HCT116 (cell line): ENCODE data around the gene INS. TPM values are rescaled to one million over a fixed set of nuclear protein-coding genes. Genes with fewer than 3 reads are reported as not detected.

Experiments
- ATAC-seq: fragments of 200-7000 bp; cut with Tn5 transposase; 2 replicates; pipeline ENCODE4 v1.9.1; 2020; ENCODE audit warnings: mild to moderate bottlenecking, moderate library complexity
- BruUV-seq: library from RNA; stranded (reverse); fragments of 400-500 nt; replicated peaks from 2 replicates; lab custom pipeline; 2021; lab: Mats Ljungman, UMichigan
- CTCF ChIA-PET: fragments of 300-600 bp; sonication (Branson Sonifier 250); formaldehyde crosslinking; loops from one replicate; lab custom pipeline; 2021; ENCODE audit warnings: antibody characterized with exemption; lab: Charles Lee
- POLR2A ChIA-PET: fragments of 300-600, 350-600 bp; sonication (Branson Sonifier 250); formaldehyde crosslinking; loops from one replicate; lab custom pipeline; 2021; ENCODE audit warnings: antibody characterized with exemption; lab: Charles Lee
- RAD21 ChIA-PET, 2 experiments: fragments of 300-600 bp; sonication (Branson Sonifier 250); formaldehyde crosslinking; loops; one replicate each; lab custom pipeline; 2023; ENCODE audit warnings: low total read pairs in 2 of 2; ENCODE audit not compliant: uncharacterized antibody in 2 of 2, unreplicated experiment in 2 of 2, low non-redundant PET in 1 of 2; lab: Charles Lee
- DNase-seq: peaks from one replicate; pipeline ENCODE4 v3.0.0-alpha.2; 2010; ENCODE audit warnings: low read depth, low spot score
- H2AFZ ChIP-seq: fragments of 200-600 bp; shearing (Covaris generic), sonication (generic); 2 replicates; pipeline ENCODE4 v1.6.1; 2017; ENCODE audit warnings: low read depth, mixed run types, mixed read lengths, antibody characterized with exemption, low read length; ENCODE audit not compliant: poor library complexity, severe bottlenecking
- H3K27ac ChIP-seq: 2 replicates; pipeline ENCODE4 v1.5.1; 2012; ENCODE audit warnings: low read depth, low read length
- H3K27me3 ChIP-seq: fragments of 200-600 bp; sonication (generic); 2 replicates; pipeline ENCODE4 v1.6.1; 2016; ENCODE audit warnings: mixed run types, low read length, mixed read lengths; ENCODE audit not compliant: insufficient read depth
- H3K36me3 ChIP-seq, 2 experiments: fragments of 200-500 bp in 1 of 2; fragments of 200-600 bp in 1 of 2; sonication (Bioruptor generic) in 1 of 2; sonication (generic) in 1 of 2; 2 replicates each; pipeline versions ENCODE4 v1.5.1 to v1.6.1; 2014 to 2016; ENCODE audit warnings: low read length in 2 of 2, inconsistent platforms in 1 of 2, mixed read lengths in 1 of 2, mixed run types in 1 of 2; ENCODE audit not compliant: insufficient read depth in 2 of 2, control insufficient read depth in 1 of 2
- H3K4me1 ChIP-seq, 2 experiments: fragments of 200-600 bp in 1 of 2; sonication (generic) in 1 of 2; 2 replicates each; pipeline versions ENCODE4 v1.5.1 to v1.6.1; 2012 to 2017; ENCODE audit warnings: low read length in 2 of 2, inconsistent platforms in 1 of 2, mild to moderate bottlenecking in 1 of 2, mixed read lengths in 1 of 2, mixed run types in 1 of 2, moderate library complexity in 1 of 2; ENCODE audit not compliant: insufficient read depth in 2 of 2, control insufficient read depth in 1 of 2
- H3K4me2 ChIP-seq: fragments of 200-600 bp; sonication (generic); 2 replicates; pipeline ENCODE4 v1.6.1; 2017; ENCODE audit warnings: mixed run types, low read length, mixed read lengths
- H3K4me3 ChIP-seq, 2 experiments: fragments of 200-600 bp in 1 of 2; sonication (generic) in 1 of 2; replicated peaks in 1 of 2; 2 replicates each; pipeline ENCODE4 v1.5.1; 2011 to 2016; ENCODE audit warnings: low read length in 2 of 2, control low read depth in 1 of 2, low read depth in 1 of 2, mild to moderate bottlenecking in 1 of 2, mixed read lengths in 1 of 2, mixed run types in 1 of 2
- H3K79me2 ChIP-seq: fragments of 200-600 bp; sonication (generic); 2 replicates; pipeline ENCODE4 v1.6.1; 2017; ENCODE audit warnings: mild to moderate bottlenecking, mixed run types, low read length, moderate library complexity, mixed read lengths; ENCODE audit not compliant: insufficient read depth
- H3K9ac ChIP-seq: fragments of 200-600 bp; sonication (generic); 2 replicates; pipeline ENCODE4 v1.6.1; 2016; ENCODE audit warnings: low read length, mixed read lengths
- H3K9me2 ChIP-seq: fragments of 200-600 bp; sonication (generic), shearing (Covaris generic); 2 replicates; pipeline ENCODE4 v1.6.1; 2017; ENCODE audit warnings: mixed run types, mild to moderate bottlenecking, moderate library complexity; ENCODE audit not compliant: insufficient read depth
- H3K9me3 ChIP-seq, 2 experiments: fragments of 200-500 bp in 1 of 2; fragments of 200-600 bp in 1 of 2; sonication (Bioruptor generic) in 1 of 2; sonication (generic) in 1 of 2; 2 replicates each; pipeline ENCODE4 v1.6.1; 2014 to 2017; ENCODE audit warnings: low read length in 2 of 2, mixed read lengths in 2 of 2, inconsistent platforms in 1 of 2, low read depth in 1 of 2, mild to moderate bottlenecking in 1 of 2, mixed run types in 1 of 2, moderate library complexity in 1 of 2; ENCODE audit not compliant: control insufficient read depth in 1 of 2, insufficient read depth in 1 of 2
- H4K20me1 ChIP-seq: fragments of 200-600 bp; sonication (generic), shearing (Covaris generic); 2 replicates; pipeline ENCODE4 v1.6.1; 2017; ENCODE audit warnings: mixed run types, mild to moderate bottlenecking, moderate library complexity; ENCODE audit not compliant: insufficient read depth
- CBX3 ChIP-seq: IDR thresholded peaks from 2 replicates; pipeline ENCODE4 v1.6.1; 2012; ENCODE audit warnings: low read depth
- ELF1 ChIP-seq: IDR thresholded peaks from 2 replicates; pipeline ENCODE4 v1.6.1; 2012; ENCODE audit warnings: low read depth, borderline replicate concordance
- EZH2 ChIP-seq: fragments of 200-600 bp; sonication (generic); IDR thresholded peaks from 2 replicates; pipeline ENCODE4 v1.6.1; 2017; ENCODE audit warnings: antibody characterized with exemption, mixed run types
- EZH2phosphoT487 ChIP-seq: fragments of 200-600 bp; IDR thresholded peaks from 2 replicates; pipeline ENCODE4 v1.6.1; 2018; ENCODE audit warnings: antibody characterized with exemption, borderline replicate concordance
- FOSL1 ChIP-seq: IDR thresholded peaks from 2 replicates; pipeline ENCODE4 v1.6.1; 2012; ENCODE audit warnings: low read depth
- POLR2A ChIP-seq: IDR thresholded peaks from 2 replicates; pipeline ENCODE4 v1.7.0; 2011; ENCODE audit warnings: borderline replicate concordance; ENCODE audit not compliant: insufficient read depth, insufficient read length; ENCODE audit errors: extremely low read depth
- POLR2AphosphoS5 ChIP-seq: IDR thresholded peaks from 2 replicates; pipeline ENCODE4 v1.6.1; 2011; ENCODE audit warnings: mild to moderate bottlenecking, low read depth, low read length, moderate library complexity
- RAD21 ChIP-seq: IDR thresholded peaks from 2 replicates; pipeline ENCODE4 v1.6.1; 2012; ENCODE audit warnings: low read depth, mild to moderate bottlenecking
- SP1 ChIP-seq: IDR thresholded peaks from 2 replicates; pipeline ENCODE4 v1.6.1; 2012; ENCODE audit warnings: low read depth
- SRF ChIP-seq: IDR thresholded peaks from 2 replicates; pipeline ENCODE4 v1.6.1; 2012; ENCODE audit warnings: low read depth
- TCF7L2 ChIP-seq: IDR thresholded peaks from 2 replicates; pipeline ENCODE4 v1.7.0; 2011; ENCODE audit warnings: borderline replicate concordance, inconsistent platforms; ENCODE audit not compliant: insufficient read depth, insufficient read length; ENCODE audit errors: extremely low read depth
- YY1 ChIP-seq: IDR thresholded peaks from 2 replicates; pipeline ENCODE4 v1.6.1; 2011; ENCODE audit warnings: low read length, low read depth, moderate library complexity, mild to moderate bottlenecking; ENCODE audit not compliant: insufficient replicate concordance; ENCODE audit errors: extremely low read depth
- ZFX ChIP-seq: fragments of 450-650 bp; IDR thresholded peaks from 2 replicates; pipeline ENCODE4 v1.6.1; 2017
- intact Hi-C: fragments of 100-400 bp; cut with micrococcal nuclease; formaldehyde crosslinking; loops from 2 replicates; pipeline ENCODE4 v1.10.0; 2022
- total RNA-seq: library from RNA; stranded (reverse); gene quantifications from one replicate; pipeline ENCODE4 v1.2.1, GENCODE V29; 2021; ENCODE audit not compliant: unreplicated experiment
- TF ChIP-seq, protein P1 (sequence below): IDR thresholded peaks from 2 replicates; pipeline ENCODE4 v1.6.1; 2012
- TF ChIP-seq, protein P2 (sequence below): IDR thresholded peaks from 2 replicates; pipeline ENCODE4 v1.6.1; 2012
- TF ChIP-seq, protein P3 (sequence below): IDR thresholded peaks from 2 replicates; pipeline ENCODE4 v1.6.1; 2011; ENCODE audit warnings: mild to moderate bottlenecking, low read length, moderate library complexity; ENCODE audit not compliant: insufficient replicate concordance; ENCODE audit errors: extremely low read depth
- TF ChIP-seq, protein P4 (sequence below), 3 experiments: fragments of 200-600 bp in 1 of 3; sonication (generic) in 1 of 3; IDR thresholded peaks in 2 of 3; conservative IDR thresholded peaks in 1 of 3; 2 replicates each; pipeline ENCODE4 v1.5.1; 2012 to 2017; ENCODE audit warnings: low read depth in 2 of 3, low read length in 2 of 3, antibody characterized with exemption in 1 of 3, borderline replicate concordance in 1 of 3, control low read depth in 1 of 3, mild to moderate bottlenecking in 1 of 3, mixed read lengths in 1 of 3, mixed run types in 1 of 3, moderate library complexity in 1 of 3; ENCODE audit not compliant: insufficient read depth in 1 of 3

The INS gene
- total RNA-seq, 1 experiment from 2014 or later = 0.44 TPM

DNA sequence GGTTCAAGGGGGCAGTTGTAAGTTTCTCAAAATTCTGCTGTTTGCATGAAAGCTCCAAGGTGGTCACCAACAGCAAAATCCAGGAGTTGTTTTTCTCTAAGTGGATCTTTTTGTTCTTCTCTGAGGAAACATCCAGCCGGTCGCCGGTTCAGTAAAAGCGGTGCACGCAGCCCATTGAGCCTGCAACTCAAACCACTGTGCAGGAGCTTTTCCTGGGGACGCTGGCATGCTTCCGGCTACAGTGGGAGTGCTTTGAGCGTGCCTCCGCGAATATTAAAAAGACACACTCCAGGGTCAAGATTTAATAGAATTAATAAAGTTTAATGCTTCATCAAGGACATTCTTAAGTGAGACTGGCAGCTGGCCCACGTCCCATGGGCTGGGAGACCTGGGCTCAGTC lies 47.2 kb downstream of the INS start:
- Histone ChIP-seq H4K20me1 (no peaks in the 10 kb centered on the region), H3K4me1 (no peaks in the 10 kb centered on the region), H3K9ac (no peak overlapping the region), H3K9me2 (no peaks in the 10 kb centered on the region), H2AFZ (no peak overlapping the region), H3K27me3 (no peaks in the 10 kb centered on the region), H3K27ac (no peak overlapping the region), H3K9me3 (peaks cover 6 to 8% of the 10 kb centered on the region in 2 experiments; a peak in 2 of 4 replicates), H3K4me2 (no peak overlapping the region), H3K4me3 (no peak overlapping the region), H3K79me2 (no peaks in the 10 kb centered on the region), H3K36me3 (no peaks in the 10 kb centered on the region)
- DNase-seq (no peak), ATAC-seq (no peak)
- TF ChIP-seq TCF7L2 (no peak), ZFX (no peak), YY1 (no peak), ELF1 (no peak), EZH2 (no peak), SP1 (no peak), FOSL1 (no peak)
- TF ChIP-seq, protein P1, sequence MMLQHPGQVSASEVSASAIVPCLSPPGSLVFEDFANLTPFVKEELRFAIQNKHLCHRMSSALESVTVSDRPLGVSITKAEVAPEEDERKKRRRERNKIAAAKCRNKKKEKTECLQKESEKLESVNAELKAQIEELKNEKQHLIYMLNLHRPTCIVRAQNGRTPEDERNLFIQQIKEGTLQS = no peak
- TF ChIP-seq, protein P2, sequence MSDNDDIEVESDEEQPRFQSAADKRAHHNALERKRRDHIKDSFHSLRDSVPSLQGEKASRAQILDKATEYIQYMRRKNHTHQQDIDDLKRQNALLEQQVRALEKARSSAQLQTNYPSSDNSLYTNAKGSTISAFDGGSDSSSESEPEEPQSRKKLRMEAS = no peak
- BruUV-seq = no TSS peak
- intact Hi-C loops = no loop called here
- ChIA-PET RAD21 (interaction anchor here in 1 of 2 experiments (0.7 kb wide), 1 partner anchor 461 kb away, joined by 3 read pairs; no protein-coding TSS in a partner anchor), CTCF (no interaction called here), POLR2A (no interaction called here)

DNA sequence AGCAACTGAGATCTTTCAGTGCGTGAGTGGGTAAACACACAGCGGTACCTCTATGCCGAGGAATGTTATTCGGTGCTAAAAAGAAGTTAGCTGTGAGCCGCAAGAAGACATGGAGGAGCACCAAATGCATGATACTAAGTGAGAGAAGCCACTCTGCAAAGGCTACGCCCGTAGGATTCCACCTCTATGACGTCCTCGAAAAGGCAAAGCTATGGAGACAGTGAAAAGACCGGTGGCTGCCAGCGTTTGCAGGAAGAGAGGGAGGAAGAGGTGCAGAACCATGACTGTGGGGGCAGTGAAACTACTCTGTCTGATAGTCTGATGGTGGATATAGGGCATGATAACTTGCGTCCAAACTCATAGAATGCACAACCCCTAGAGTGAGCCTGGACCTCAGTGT lies 50.5 kb downstream of the INS start:
- DNase-seq = no peak

More for the DNA sequence above, 50.5 kb downstream of the INS start:
- BruUV-seq = no TSS peak
- no peak for ATAC-seq
- intact Hi-C loops = no loop called here
- H3K27ac ChIP-seq = no peak overlapping the region
- ChIA-PET RAD21 (no interaction called here), CTCF (no interaction called here), POLR2A (no interaction called here)
- no peak overlapping the region for H2AFZ ChIP-seq
- no peaks in the 10 kb centered on the region for H3K9me3 ChIP-seq
- 0 out of 2 replicates have a peak, but pooled peaks cover 2% of the 10 kb centered on the region for H3K27me3 ChIP-seq
- TF ChIP-seq POLR2A (no peak), EZH2 (no peak), POLR2AphosphoS5 (no peak), SP1 (no peak), SRF (no peak), CBX3 (no peak), FOSL1 (no peak), RAD21 (no peak), ELF1 (no peak), EZH2phosphoT487 (no peak)
- TF ChIP-seq, protein P3, sequence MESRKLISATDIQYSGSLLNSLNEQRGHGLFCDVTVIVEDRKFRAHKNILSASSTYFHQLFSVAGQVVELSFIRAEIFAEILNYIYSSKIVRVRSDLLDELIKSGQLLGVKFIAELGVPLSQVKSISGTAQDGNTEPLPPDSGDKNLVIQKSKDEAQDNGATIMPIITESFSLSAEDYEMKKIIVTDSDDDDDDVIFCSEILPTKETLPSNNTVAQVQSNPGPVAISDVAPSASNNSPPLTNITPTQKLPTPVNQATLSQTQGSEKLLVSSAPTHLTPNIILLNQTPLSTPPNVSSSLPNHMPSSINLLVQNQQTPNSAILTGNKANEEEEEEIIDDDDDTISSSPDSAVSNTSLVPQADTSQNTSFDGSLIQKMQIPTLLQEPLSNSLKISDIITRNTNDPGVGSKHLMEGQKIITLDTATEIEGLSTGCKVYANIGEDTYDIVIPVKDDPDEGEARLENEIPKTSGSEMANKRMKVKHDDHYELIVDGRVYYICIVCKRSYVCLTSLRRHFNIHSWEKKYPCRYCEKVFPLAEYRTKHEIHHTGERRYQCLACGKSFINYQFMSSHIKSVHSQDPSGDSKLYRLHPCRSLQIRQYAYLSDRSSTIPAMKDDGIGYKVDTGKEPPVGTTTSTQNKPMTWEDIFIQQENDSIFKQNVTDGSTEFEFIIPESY = no peak
- TF ChIP-seq, protein P4, sequence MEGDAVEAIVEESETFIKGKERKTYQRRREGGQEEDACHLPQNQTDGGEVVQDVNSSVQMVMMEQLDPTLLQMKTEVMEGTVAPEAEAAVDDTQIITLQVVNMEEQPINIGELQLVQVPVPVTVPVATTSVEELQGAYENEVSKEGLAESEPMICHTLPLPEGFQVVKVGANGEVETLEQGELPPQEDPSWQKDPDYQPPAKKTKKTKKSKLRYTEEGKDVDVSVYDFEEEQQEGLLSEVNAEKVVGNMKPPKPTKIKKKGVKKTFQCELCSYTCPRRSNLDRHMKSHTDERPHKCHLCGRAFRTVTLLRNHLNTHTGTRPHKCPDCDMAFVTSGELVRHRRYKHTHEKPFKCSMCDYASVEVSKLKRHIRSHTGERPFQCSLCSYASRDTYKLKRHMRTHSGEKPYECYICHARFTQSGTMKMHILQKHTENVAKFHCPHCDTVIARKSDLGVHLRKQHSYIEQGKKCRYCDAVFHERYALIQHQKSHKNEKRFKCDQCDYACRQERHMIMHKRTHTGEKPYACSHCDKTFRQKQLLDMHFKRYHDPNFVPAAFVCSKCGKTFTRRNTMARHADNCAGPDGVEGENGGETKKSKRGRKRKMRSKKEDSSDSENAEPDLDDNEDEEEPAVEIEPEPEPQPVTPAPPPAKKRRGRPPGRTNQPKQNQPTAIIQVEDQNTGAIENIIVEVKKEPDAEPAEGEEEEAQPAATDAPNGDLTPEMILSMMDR (IDR thresholded peaks at IDR 0.05 in 2 of 3, conservative IDR thresholded peaks at IDR 0.05 in 1 of 3; ENCODE audit: borderline replicate concordance in 1 of 3, insufficient read depth in 1 of 3, low read depth in 2 of 3, low read length in 2 of 3) = no peak
- H3K4me2 ChIP-seq = no peak overlapping the region
- H3K9me2 ChIP-seq = no peaks in the 10 kb centered on the region
- no peaks in the 10 kb centered on the region for H3K79me2 ChIP-seq
- H4K20me1 ChIP-seq = no peaks in the 10 kb centered on the region
- no peaks in the 10 kb centered on the region for H3K36me3 ChIP-seq
- no peak overlapping the region for H3K4me3 ChIP-seq
- no peaks in the 10 kb centered on the region for H3K4me1 ChIP-seq
- no peak overlapping the region for H3K9ac ChIP-seq
